GM12878 (cell line): ENCODE data around the gene IL33. TPM values are rescaled to one million over a fixed set of nuclear protein-coding genes. Genes with fewer than 3 reads are reported as not detected.

Experiments used
- ATAC-seq: fragments of 200-7000 bp; cut with Tn5 transposase; 3 replicates; pipeline ENCODE4 v1.9.1; 2020; ENCODE audit warnings: mild to moderate bottlenecking, moderate library complexity
- BruUV-seq: library from RNA; stranded (reverse); fragments of 400-500 nt; replicated peaks from 2 replicates; lab custom pipeline; 2021; lab: Mats Ljungman, UMichigan
- CTCF ChIA-PET: fragments of 300-600 bp; sonication (Branson Sonifier 250); formaldehyde crosslinking; extraction: SDS; loops from one replicate; lab custom pipeline; 2021; ENCODE audit warnings: inconsistent platforms; lab: Yijun Ruan, JAX
- POLR2A ChIA-PET: fragments of 350-600 bp; formaldehyde crosslinking; extraction: SDS; loops from one replicate; lab custom pipeline; 2021; ENCODE audit warnings: inconsistent platforms; lab: Charles Lee
- RAD21 ChIA-PET: fragments of 300-600 bp; sonication (Branson Sonifier 250); formaldehyde crosslinking; loops from one replicate; lab custom pipeline; 2023; ENCODE audit warnings: antibody characterized with exemption; ENCODE audit not compliant: unreplicated experiment; lab: Charles Lee
- SMC1A ChIA-PET: fragments of 300-600 bp; sonication (Branson Sonifier 250); formaldehyde crosslinking; loops from one replicate; lab custom pipeline; 2023; ENCODE audit not compliant: unreplicated experiment, uncharacterized antibody; lab: Charles Lee
- DNase-seq: peaks from one replicate; pipeline ENCODE4 v3.0.0-alpha.2; 2011; ENCODE audit warnings: low read depth, low spot score
- FAIRE-seq: peaks from 3 replicates; lab custom pipeline; 2011; peaks lifted over from hg19 to GRCh38; lab: Jason Lieb, UNC
- H2AFZ ChIP-seq: 2 replicates; pipeline ENCODE4 v1.6.0; 2011; ENCODE audit warnings: low read depth, low read length, control low read depth; ENCODE audit not compliant: control insufficient read depth
- H3K27ac ChIP-seq: 2 replicates; pipeline ENCODE4 v1.5.1; 2011; ENCODE audit warnings: control low read depth; ENCODE audit not compliant: control insufficient read depth, insufficient read depth
- H3K27me3 ChIP-seq, 2 experiments: replicated peaks in 1 of 2; 2 replicates each; pipeline versions ENCODE4 v1.6.0 to v1.6.1; 2011; ENCODE audit warnings: low read length in 1 of 2; ENCODE audit not compliant: control insufficient read depth in 2 of 2, insufficient read depth in 2 of 2
- H3K36me3 ChIP-seq, 2 experiments: 2 replicates each; pipeline ENCODE4 v1.5.1; 2011; ENCODE audit warnings: low read length in 1 of 2; ENCODE audit not compliant: control insufficient read depth in 2 of 2, insufficient read depth in 2 of 2
- H3K4me1 ChIP-seq: 2 replicates; pipeline ENCODE4 v1.6.1; 2011; ENCODE audit warnings: mild to moderate bottlenecking, low read length, moderate library complexity, mixed read lengths; ENCODE audit not compliant: control insufficient read depth, insufficient read depth
- H3K4me2 ChIP-seq: 2 replicates; pipeline ENCODE4 v1.6.0; 2011; ENCODE audit warnings: control low read depth; ENCODE audit not compliant: control insufficient read depth, insufficient read depth
- H3K4me3 ChIP-seq: fragments of 200-600 bp; sonication (generic); 2 replicates; pipeline ENCODE4 v1.5.1; 2016
- H3K79me2 ChIP-seq: 2 replicates; pipeline ENCODE4 v1.6.0; 2011; ENCODE audit warnings: low read length; ENCODE audit not compliant: control insufficient read depth, insufficient read depth
- H3K9ac ChIP-seq: 2 replicates; pipeline ENCODE4 v1.8.0; 2011; ENCODE audit warnings: low read length, control low read depth, mixed read lengths; ENCODE audit not compliant: control insufficient read depth, insufficient read depth
- H3K9me3 ChIP-seq: replicated peaks from 3 replicates; pipeline ENCODE4 v1.5.1; 2011; ENCODE audit warnings: mild to moderate bottlenecking, low read length; ENCODE audit not compliant: control insufficient read depth, insufficient read depth
- H4K20me1 ChIP-seq: 2 replicates; pipeline ENCODE4 v1.6.0; 2011; ENCODE audit not compliant: control insufficient read depth, insufficient read depth
- BMI1 ChIP-seq: fragments of 450-650 bp; IDR thresholded peaks from 2 replicates; pipeline ENCODE4 v1.6.1; 2016; ENCODE audit warnings: mild to moderate bottlenecking, moderate library complexity, borderline replicate concordance
- CBFB ChIP-seq: IDR thresholded peaks from 2 replicates; pipeline ENCODE4 v1.6.1; 2016; ENCODE audit warnings: antibody characterized with exemption, low read depth
- CBX5 ChIP-seq: sonication (generic); IDR thresholded peaks from 2 replicates; pipeline ENCODE4 v1.6.1; 2016; ENCODE audit warnings: low read depth, moderate library complexity, mild to moderate bottlenecking, inconsistent platforms
- EP300 ChIP-seq, 2 experiments: fragments of 150-350 bp in 1 of 2; IDR thresholded peaks; 2 replicates each; pipeline ENCODE4 v1.6.1; 2011 to 2012; ENCODE audit warnings: low read depth in 2 of 2, low read length in 2 of 2, borderline replicate concordance in 1 of 2, improper control_type of control experiment in 1 of 2, inconsistent platforms in 1 of 2; ENCODE audit not compliant: control insufficient read depth in 1 of 2
- EZH2 ChIP-seq: IDR thresholded peaks from 2 replicates; pipeline ENCODE4 v1.6.1; 2012; ENCODE audit warnings: low read depth, mild to moderate bottlenecking, control low read depth, inconsistent platforms, low read length, borderline replicate concordance; ENCODE audit not compliant: control insufficient read depth
- JUNB ChIP-seq: IDR thresholded peaks from 2 replicates; pipeline ENCODE4 v1.6.1; 2016; ENCODE audit warnings: antibody characterized with exemption, mild to moderate bottlenecking
- MTA2 ChIP-seq: fragments of 450-650 bp; IDR thresholded peaks from 2 replicates; pipeline ENCODE4 v1.6.1; 2016; ENCODE audit warnings: low read depth, mild to moderate bottlenecking, moderate library complexity
- MTA3 ChIP-seq: IDR thresholded peaks from 2 replicates; pipeline ENCODE4 v1.6.1; 2012; ENCODE audit warnings: low read length, inconsistent platforms, borderline replicate concordance
- RELA ChIP-seq: fragments of 450-650 bp; IDR thresholded peaks from 2 replicates; pipeline ENCODE4 v1.8.0; 2014; ENCODE audit warnings: borderline replicate concordance; ENCODE audit not compliant: partially characterized antibody
- ZNF24 ChIP-seq: fragments of 450-650 bp; IDR thresholded peaks from 2 replicates; pipeline ENCODE4 v1.6.1; 2017; ENCODE audit warnings: antibody characterized with exemption, mild to moderate bottlenecking
- in situ Hi-C: fragments of 300-500 bp; cut with MboI; formaldehyde crosslinking; loops from 9 replicates; pipeline ENCODE4 v1.14.3; 2018; ENCODE audit warnings: mixed read lengths
- intact Hi-C: fragments of 100-400 bp; cut with micrococcal nuclease; formaldehyde crosslinking; loops from one replicate; pipeline ENCODE4 v1.14.2; 2022; ENCODE audit not compliant: unreplicated experiment
- polyA plus RNA-seq, 11 experiments: library from polyadenylated mRNA; depleted of rRNA in 4 of 11; unstranded in 6 of 11; stranded (reverse) in 5 of 11; fragments of >200 nt; fragmentation: Nextera tagmentation in 4 of 11; fragmentation: Illumina TruSeq in 1 of 11; extraction: Ambion mirVana in 4 of 11; extraction: Trizol in 1 of 11; gene quantifications; 1 replicate in 1 of 11; 2 replicates in 10 of 11; pipeline versions ENCODE4 v1.2.1 to v1.2.3, GENCODE V29; 2011 to 2016; ENCODE audit warnings: inconsistent platforms in 2 of 11, missing spikeins in 2 of 11, low read depth in 1 of 11
- total RNA-seq, 4 experiments: library from RNA; depleted of rRNA in 3 of 4; stranded (reverse); fragments of >200 nt in 3 of 4; fragmentation: Illumina TruSeq in 1 of 4; extraction: Trizol in 1 of 4; gene quantifications; 2 replicates each; pipeline versions ENCODE4 v1.2.1 to v1.2.3, GENCODE V29; 2013 to 2021
- TF ChIP-seq, protein P1 (sequence below): fragments of 450-650 bp; IDR thresholded peaks from 2 replicates; pipeline ENCODE4 v1.6.1; 2017; ENCODE audit warnings: mild to moderate bottlenecking, low read depth, inconsistent platforms; ENCODE audit not compliant: poor library complexity, severe bottlenecking
- TF ChIP-seq, protein P2 (sequence below): fragments of 450-650 bp; IDR thresholded peaks from 2 replicates; pipeline ENCODE4 v1.6.1; 2016; ENCODE audit warnings: mild to moderate bottlenecking

IL33 gene
- total and polyA plus RNA-seq, 10 of the 15 experiments (the other 5 are each of a cell fraction or from before 2014, with no cell fraction given) = not detected

DNA sequence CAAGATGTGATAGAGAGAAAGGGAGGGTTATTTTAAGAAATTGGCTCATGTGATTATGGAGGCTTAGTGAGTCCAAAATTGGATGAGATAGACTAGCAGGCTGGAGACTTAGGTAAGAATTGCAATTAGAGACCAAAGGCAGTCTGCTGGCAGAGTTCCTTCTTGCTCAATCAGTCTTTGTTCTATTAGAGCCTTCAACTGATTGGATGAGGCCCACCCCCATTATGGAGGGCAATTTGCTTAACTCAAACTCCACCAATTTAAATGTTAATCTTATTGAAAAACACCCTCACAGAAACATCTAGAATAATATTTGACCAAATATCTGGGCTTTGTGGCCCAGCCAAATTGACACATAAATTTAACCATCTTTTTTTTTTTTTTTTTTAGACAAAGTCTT is 88.6 kb downstream of the IL33 start:
- H3K4me1 ChIP-seq = peaks cover 3% of the 10 kb centered on the region; the same call in 1 of the 2 replicates
- no peak overlapping the region for H3K4me2 ChIP-seq
- no peak overlapping the region for H3K4me3 ChIP-seq
- H4K20me1 ChIP-seq = no peaks in the 10 kb centered on the region
- SMC1A ChIA-PET = interaction anchor here (0.8 to 5.7 kb wide), 4 partner anchors 8 to 250 kb away, joined by 3 to 62 read pairs (median 4); no protein-coding TSS in a partner anchor
- no peaks in the 10 kb centered on the region for H3K9me3 ChIP-seq
- CTCF ChIA-PET = interaction anchor here (3.7 to 7.7 kb wide), 3 partner anchors 108 to 417 kb away, joined by 29 to 142 read pairs (median 50); no protein-coding TSS in a partner anchor
- H3K79me2 ChIP-seq = no peaks in the 10 kb centered on the region
- RAD21 ChIA-PET = interaction anchor here (0.7 kb wide), 1 partner anchor 983 kb away, joined by 4 read pairs; no protein-coding TSS in a partner anchor
- POLR2A ChIA-PET = no interaction called here
- intact Hi-C loops = no loop called here
- TF ChIP-seq ZNF24 = no peak
- no peak for TF ChIP-seq BMI1
- no peak for TF ChIP-seq RELA
- no peak for TF ChIP-seq MTA2
- no peak for TF ChIP-seq CBX5
- no peak for TF ChIP-seq EZH2
- TF ChIP-seq EP300 (IDR thresholded peaks at IDR 0.05; ENCODE audit: borderline replicate concordance in 1 of 2, control insufficient read depth in 1 of 2, low read depth in 2 of 2, low read length in 2 of 2) = no peak
- no peak for TF ChIP-seq MTA3
- TF ChIP-seq, protein P1, sequence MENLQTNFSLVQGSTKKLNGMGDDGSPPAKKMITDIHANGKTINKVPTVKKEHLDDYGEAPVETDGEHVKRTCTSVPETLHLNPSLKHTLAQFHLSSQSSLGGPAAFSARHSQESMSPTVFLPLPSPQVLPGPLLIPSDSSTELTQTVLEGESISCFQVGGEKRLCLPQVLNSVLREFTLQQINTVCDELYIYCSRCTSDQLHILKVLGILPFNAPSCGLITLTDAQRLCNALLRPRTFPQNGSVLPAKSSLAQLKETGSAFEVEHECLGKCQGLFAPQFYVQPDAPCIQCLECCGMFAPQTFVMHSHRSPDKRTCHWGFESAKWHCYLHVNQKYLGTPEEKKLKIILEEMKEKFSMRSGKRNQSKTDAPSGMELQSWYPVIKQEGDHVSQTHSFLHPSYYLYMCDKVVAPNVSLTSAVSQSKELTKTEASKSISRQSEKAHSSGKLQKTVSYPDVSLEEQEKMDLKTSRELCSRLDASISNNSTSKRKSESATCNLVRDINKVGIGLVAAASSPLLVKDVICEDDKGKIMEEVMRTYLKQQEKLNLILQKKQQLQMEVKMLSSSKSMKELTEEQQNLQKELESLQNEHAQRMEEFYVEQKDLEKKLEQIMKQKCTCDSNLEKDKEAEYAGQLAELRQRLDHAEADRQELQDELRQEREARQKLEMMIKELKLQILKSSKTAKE = no peak
- TF ChIP-seq JUNB = no peak
- TF ChIP-seq, protein P2, sequence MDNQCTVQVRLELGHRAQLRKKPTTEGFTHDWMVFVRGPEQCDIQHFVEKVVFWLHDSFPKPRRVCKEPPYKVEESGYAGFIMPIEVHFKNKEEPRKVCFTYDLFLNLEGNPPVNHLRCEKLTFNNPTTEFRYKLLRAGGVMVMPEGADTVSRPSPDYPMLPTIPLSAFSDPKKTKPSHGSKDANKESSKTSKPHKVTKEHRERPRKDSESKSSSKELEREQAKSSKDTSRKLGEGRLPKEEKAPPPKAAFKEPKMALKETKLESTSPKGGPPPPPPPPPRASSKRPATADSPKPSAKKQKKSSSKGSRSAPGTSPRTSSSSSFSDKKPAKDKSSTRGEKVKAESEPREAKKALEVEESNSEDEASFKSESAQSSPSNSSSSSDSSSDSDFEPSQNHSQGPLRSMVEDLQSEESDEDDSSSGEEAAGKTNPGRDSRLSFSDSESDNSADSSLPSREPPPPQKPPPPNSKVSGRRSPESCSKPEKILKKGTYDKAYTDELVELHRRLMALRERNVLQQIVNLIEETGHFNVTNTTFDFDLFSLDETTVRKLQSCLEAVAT = no peak
- no peak for TF ChIP-seq CBFB
- TF ChIP-seq, all 136 proteins: peak for 0
- Histone ChIP-seq H3K27me3 (no peaks in the 10 kb centered on the region), H3K36me3 (no peaks in the 10 kb centered on the region), H3K27ac (no peak overlapping the region), H3K9ac (no peak overlapping the region), H2AFZ (no peak overlapping the region)
- no TSS peak for BruUV-seq
- in situ Hi-C loops = loop anchor here (25.0 kb wide), 1 partner anchor 417 kb away; the partner anchor contains the start of gene MLANA
- ATAC-seq (no peak), DNase-seq (no peak), FAIRE-seq (no peak)
